Activated CD8-positive, alpha-beta memory T cell treated with anti-CD3 and anti-CD28 coated beads for 1 hour (primary cell): Measurements from ENCODE around the gene UBR3.
"Not testable (repeated sequence)": the region's sequence is repeated elsewhere in the genome, so short reads cannot be mapped to it uniquely, and the experiment has no call there.

Source experiments
- DNase-seq, 2 donors: peaks; one replicate each; pipeline ENCODE4 v3.0.0-alpha.2; 2020; ENCODE audit warnings: low read depth in 1 of 2; ENCODE audit errors: extremely low read depth in 1 of 2

Gene UBR3

DNA sequence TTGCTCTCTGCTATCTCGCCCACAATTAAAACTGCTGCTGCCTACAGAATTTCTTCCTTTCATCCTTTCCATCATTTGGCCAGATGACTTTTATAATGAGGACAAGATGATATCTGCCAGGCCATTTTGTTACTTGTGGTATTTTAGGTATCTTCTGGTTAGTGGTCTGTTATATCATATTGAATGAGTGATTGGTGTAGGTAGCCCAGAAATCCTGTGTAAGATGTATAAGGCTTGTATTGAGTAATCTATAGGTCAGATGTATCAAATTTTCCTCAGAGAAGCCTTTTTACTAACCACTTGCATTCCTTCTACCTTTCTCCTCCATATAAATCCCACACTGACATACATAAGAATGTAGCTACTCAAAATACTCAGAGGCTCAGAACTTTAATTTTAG, 118.3 kb downstream of the UBR3 start:
- DNase-seq: no peak

DNA sequence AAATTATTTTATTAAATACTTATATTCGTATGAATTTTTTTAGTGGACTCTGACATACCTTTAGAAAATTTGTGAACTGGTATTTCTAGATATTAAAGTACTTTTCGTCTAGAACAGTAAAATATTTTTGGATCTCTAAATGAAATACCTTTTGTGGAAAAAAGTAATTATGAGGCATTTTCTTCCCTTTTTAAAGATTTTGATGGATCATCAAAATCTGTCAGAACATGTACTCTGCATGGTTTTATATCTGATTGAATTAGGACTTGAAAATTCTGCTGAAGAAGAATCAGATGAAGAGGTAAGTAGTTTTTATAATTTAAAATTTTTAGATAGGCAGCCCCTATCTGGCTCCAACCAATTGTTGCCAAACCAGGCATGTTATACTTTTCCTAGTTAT, 118.8 kb downstream of the UBR3 start:
- no peak for DNase-seq

DNA sequence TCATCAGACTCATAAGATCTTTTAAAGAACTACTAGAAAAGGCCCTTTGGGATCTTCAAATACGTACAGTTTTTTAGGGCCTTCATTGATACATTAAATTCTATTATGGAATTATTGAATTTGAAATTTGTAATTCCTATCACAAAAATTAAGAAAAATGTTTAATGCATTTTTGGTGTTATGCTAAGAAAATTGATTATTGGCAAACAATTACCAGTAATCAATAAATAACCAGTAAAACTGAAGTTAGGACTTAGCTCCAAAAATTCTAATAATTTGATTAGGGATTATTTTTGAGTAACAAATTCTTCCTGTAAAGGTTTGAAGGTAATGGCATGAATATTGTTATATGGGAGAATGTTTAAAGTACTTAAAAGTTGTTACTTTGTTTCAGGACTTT, 119.3 kb downstream of the UBR3 start:
- no peak for DNase-seq

DNA sequence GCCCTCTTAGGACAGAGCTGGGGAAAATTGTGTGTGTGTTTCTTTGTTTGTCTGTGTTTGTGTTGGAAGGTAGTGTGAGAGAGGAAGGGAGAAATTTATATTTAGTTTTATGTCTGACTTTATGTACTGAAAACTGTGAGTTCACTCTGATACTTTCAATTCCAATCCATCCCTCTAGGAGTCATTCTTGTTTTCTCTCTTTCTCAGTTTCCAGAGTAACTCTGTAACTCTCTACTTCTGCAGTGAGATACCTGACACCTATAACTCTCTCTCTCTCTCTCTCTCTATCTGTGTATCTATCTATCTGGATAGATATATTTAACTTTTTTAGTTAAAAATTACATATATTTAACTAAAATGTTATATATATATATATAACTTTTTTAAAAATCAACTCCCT, 128.7 kb downstream of the UBR3 start:
- DNase-seq: no peak

DNA sequence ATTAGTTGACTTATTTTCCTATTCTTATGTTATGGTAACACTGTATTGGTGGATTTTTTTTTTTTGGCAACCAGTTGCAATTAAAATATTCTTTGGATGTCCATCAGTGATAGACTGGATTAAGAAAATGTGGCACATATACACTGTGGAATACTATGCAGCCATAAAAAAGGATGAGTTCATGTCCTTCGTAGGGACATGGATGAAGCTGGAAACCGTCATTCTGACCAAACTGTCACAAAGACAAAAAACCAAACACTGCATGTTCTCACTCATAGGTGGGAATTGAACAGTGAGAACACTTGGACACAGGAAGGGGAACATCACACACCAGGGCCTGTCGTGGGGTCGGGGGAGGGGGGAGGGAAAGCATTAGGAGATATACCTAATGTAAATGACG, 130.0 kb downstream of the UBR3 start:
- DNase-seq: not testable (repeated sequence)

DNA sequence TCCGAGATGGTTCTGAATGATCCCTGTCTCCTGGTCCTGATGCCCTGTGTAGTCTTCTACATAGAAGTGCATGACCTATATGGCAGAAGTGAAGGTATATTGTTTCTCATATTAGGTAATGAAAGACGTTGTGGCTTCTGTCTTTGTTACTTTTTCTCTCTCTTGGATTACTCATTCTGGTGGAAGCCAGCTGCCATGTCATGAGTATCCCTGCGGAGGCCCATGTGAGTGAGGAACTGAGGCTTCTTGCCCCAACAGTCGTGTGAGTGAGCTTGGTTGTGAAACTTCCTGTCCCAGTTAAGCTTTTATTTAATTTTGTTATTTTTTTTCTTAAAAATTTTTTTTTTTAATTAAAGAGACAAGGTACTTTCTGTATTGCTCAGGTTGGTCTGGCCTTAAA, 134.7 kb downstream of the UBR3 start:
- no peak for DNase-seq

DNA sequence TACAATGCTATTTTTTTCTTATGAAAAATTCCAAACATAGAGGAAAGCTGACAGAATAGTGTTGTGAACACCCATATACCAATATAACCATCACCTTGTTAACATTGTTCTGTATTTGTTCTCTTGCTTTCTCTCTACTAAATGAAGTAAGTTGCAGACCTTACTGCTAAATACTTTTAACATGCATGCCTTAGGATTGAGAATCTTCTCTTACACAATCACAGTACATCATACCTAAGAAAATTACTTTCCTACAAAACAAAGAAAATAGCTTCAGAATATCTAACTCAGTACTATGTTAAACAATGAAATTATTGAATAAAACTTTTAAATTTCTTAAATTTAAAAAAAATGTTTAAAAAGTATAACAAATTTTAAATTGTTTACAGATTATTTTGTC, 136.5 kb downstream of the UBR3 start:
- no peak for DNase-seq

DNA sequence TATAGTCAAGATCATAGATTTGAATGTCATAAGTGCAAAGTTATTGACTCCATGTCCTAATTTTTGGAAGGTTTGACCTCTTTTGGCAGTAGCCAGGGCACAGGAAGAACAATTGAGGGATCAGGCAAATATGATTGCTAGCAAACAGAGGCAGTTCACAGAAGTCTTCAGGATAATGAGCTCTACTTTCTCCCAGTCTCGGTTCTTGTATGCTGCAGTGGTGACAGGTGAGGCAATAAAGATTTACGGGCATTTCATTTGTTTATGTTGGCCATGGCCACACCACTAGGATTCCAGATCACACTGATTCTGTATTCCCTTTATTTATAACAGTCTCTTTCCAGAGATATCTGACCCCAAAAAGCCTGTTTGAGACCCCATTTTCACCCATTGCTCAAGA, 137.5 kb downstream of the UBR3 start:
- DNase-seq: no peak

DNA sequence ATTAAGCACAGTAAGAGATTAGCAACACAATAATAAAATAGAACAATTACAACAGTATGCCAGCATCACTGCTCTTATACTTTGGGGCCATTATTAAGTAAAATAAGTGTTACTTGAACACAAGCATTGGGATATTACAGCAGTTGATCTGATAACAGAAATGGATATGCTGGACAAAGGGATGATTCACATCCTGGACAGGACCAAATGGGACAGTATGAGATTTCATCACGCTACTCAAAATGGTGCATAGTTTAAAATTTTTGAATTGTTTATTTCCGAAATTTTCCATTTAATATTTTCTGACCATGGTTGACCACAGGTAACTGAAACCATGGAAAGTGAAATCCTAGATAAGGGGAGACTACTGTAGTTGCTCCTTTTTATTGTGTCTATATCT, 138.2 kb downstream of the UBR3 start:
- DNase-seq: no peak

DNA sequence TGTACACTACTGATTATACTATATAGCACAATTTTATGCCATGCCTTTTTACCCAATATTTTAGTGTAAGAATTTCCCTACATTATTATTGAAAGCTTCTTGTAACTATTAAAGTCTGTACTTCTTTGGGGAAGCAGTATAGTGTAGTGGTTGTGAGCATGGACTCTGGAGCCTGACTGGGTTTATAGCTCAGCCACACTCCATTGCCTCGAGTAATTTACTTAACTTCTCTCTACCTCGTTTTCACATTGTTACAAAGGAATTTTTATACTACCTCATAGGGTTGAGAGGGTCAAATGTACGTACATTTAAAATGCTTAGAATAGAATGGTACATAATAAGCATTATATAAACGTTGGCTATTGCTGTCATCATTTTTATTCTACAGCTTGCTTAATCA, 139.2 kb downstream of the UBR3 start:
- no peak for DNase-seq

DNA sequence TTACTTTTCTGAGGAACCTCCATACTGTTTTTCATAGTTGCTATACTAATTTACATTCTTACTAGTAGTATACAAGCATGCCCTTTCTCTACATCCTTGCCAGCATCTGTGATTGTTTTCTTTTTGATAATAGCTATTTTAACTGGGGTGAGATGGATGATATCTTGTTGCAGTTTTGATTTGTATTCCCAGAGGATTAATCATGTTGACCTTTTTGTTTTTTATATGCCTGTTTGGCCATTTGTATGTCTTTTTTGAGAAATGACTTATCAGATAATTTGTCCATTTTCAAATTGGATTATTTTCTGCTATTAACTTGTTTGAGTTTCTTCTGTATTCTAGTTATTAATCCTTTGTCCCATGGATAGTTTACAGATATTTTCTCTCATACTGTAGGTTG, 141.5 kb downstream of the UBR3 start:
- DNase-seq: no peak

DNA sequence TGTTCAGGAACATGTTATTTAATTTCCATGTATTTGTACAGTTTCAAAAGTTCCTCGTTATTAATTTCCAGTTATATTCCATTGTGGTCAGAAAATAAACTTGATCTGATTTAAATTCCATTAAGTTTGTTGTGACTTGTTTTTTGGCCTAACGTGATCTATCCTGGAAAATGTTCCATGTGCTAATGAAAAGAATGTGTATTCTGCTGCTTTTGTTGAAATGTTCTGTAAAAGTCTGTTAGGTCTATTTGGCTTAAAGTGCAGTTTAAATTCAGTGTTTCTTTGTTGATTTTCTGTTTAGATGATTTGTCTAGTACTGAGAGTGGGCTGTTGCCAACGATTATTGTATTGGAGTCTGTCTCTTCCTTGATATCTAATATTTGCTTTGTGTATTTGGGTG, 148.0 kb downstream of the UBR3 start:
- no peak for DNase-seq

DNA sequence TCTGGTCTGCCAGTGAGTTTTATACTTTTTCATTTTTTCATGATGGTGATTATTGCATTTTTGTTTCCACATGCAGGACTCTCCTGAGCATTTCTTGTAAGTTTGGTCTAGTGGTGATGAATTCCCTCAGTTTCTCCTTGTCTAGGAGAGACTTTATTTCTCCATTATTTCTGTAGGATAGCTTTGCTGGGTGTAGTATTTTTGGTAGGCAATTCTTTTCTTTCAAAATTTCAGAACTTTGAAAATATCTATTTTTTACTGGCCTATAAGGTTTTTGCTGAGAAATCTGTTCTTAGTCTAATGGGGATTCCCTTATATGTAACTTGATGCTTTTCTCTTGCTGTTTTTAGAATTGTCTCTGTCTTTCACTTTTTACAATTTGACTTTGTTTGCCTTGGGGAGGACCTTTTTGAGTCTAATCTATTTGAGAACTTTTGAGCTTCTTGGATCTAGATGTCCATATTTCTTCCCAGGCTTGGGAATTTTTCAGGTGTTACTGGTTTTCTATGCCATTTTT, 149.1 kb downstream of the UBR3 start:
- DNase-seq: no peak

DNA sequence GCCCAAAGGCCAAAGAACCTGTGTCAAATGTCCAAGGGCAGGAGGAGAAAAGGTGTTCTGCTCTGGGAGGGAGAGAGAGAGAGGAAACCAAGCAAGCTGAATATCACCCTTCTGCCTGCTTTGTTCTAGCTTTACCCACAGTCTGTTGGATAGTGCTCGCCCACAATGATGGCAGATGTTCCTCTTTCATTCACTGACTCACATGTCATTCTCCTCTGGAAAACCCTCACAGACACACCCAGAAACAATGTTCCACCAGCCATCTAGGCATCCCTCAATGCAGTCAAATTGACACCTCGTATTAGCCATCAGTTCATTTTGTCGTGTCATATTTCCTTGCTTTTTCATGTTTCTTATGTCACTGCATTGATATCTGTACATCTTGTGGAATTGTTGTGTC, 150.3 kb downstream of the UBR3 start:
- DNase-seq: no peak

DNA sequence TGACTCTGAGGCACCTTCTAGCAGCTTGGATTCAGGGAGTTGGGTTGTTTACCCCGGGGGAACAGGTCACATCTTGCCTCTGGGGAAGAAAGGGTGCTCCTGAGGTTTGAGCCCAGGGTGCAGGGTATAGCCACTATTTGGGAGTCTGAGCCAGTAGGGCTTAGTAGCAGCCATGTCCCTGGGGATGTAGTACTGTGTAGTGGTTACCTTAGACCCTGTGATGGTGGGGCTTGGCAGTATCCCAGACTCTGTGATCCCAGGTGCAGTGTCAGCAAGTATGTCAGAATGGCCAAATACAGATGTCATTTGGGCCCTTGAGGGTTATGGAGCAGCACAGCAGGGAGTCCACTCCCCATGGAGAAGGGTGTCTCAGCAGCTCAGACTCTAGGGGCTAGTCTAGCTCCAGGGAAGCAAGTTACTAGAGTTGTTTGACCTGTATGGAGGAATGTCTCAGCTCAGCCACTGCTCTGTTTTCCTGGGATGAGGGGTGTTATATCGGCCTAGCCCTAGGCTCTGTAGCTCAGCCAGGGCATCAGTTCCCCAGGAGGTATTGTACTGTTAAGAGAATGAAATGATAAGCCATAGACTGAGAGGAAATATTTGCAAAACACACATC, 151.3 kb downstream of the UBR3 start:
- DNase-seq: no peak

DNA sequence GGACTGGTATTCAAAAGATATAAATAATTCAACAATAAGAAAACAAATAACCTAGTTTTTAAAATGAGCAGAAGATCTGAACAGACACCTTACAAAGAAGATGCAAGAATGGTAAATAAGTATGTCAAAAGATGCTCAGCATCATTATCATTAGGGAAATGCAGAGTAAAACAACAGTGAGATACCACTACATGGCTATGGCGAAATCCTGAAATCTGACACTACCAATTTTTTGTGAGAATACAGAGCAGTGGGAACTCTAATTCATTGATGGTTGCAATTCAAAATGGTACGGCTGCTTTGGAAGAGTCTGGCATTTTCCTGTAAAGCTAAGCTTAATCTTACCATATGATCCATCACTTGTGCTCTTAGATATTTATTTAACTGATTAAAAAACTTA, 151.8 kb downstream of the UBR3 start:
- DNase-seq: no peak

DNA sequence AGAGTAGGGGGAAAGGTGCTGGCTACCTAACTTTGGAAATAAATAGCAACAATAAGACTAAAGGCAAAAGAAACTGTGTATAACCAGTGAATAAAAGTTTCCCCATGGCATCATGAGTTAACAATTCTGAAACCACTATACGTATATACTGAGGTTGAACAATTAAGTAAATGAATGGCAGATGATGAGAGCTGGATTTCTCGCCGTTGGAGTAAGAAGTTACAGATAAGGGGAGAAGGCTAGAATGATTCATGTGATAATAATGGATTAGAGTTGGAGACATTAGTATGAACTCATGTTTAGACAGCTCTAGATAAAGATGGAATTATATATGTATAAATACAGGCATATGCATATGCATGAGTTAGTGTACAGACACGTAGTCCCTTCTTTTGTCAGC, 152.7 kb downstream of the UBR3 start:
- DNase-seq: no peak

DNA sequence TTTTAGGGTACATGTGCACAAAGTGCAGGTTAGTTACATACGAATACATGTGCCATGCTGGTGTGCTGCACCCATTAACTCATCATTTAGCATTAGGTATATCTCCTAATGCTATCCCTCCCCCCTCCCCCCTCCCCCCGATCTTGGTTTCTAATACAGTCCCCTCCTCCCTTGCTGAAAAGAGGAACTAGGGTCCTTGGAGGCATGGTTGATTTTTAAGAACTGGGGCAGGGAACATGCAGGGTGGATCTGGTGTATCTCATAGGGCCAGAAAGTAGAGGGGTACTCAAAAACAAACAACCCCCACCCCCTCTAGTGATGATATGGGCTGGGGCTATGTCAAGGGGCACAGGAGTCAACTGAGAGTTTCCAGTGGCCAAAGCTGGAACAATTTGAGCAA, 153.4 kb downstream of the UBR3 start:
- no peak for DNase-seq

DNA sequence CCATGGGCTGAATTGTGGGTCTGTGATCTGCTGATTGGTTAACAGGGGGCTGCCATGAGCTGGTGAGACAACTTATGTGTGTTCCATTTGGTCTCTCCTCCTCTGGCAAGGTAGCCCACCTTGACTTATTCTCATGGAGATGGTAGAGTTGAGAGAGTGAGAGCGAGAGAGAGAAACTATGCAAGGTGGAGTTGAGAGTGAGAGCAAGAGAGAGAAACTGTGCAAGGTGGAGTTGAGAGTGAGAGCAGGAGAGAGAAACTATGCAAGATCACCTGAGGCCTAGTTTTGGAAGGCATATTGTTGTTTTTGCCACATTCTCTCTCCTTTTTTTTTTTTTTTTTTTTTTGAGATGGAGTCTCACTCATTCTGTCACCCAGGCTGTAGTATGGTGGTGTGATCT, 155.7 kb downstream of the UBR3 start:
- DNase-seq: no peak

DNA sequence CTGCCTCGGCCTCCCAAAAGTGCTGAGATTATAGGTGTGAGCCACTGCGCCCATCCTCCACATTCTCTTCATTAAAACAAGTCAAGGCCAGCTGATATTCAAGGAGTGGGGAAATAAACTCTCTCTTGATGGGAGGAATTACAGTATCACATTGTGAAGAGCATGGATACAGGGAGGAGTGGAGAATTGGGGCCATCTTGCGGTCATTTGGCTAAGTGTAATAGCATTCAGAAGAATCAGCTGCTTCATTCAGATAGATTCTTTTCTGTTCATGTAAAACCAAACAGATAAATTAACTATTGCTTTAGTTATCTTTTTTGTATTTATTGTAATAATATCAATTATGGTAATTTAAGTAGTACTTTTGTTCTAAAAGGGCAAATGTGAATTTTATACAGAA, 156.3 kb downstream of the UBR3 start:
- no peak for DNase-seq

DNA sequence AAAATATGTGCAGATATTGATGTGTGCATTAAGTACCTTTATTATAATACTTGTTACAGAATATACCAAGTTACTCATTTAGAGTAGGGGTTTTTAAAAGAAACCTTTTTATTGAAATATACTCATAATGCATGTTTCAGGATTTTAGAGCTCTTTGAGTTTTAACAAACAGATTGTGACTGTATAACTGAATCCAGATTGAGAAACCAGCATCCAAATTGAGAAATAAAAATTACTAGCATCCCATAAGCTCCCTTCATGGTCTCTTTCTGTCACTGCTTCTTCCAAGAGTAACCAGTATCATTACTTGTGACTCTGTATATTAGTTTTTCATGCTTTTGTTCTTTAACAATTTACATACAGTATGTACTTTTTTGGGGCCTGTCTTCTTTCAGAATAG, 156.9 kb downstream of the UBR3 start:
- DNase-seq: no peak

DNA sequence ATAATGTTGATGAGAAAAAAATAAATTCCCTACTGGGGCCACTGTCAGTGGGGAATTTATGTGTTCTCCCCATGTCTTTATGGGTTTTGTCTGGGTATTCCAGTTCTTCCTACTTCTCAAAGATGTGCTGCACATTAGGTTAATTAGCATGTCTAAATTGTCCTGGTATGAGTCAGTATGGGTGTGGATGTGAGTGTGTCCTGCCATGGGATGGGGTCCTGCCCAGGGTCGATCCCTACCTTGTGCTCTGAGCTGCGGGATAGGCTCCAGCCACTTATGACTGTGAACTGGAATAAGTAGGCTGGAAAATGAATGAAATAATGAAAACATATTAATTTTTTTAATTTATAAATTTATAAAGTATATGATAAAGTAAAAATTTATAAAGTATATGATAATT, 167.5 kb downstream of the UBR3 start:
- no peak for DNase-seq

DNA sequence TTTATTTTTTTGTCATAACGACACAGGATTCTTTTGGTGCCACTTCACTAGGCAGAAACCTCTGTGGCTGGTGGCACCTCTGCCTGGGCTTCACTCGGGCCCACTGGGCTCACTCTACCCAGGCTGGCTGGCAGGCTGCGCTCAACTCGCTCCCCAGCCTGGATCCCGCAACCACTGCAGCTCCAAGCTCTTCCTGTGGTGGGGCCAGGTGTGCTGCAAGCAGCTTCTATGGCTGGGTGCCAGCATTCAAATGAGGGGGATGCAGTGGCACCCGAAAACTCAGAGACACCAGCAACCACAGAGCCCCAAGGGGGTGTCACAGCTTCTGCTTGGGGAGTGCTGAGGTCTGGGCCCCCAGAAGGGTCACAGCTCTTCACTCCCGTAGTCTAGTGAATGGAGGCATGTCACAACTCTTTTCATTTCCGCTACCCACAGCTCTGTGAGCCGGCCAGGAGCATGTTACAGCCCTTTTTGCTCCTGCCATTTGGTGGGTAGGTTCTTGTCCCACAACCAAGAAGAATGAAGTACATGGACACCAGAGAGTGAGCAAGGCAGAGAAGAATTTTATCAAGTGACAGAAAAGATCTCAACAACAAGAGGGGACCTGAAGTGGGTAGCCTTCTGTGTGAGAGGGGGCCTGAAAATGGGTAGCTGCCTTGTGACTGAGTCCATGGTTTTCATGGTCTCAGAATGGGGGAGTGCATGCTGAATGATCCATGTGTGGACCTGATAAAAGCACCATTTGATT, 170.1 kb downstream of the UBR3 start:
- DNase-seq: no peak
